HG03520 (cell line): Measurements from ENCODE around the gene GNG4.
"Not testable (repeated sequence)": the region's sequence is repeated elsewhere in the genome, so short reads cannot be mapped to it uniquely, and the experiment has no call there.

ENCODE experiments used
- ATAC-seq: cut with Tn5 transposase; IDR thresholded peaks from one replicate; pipeline ENCODE4 v1.9.1; 2021; ENCODE audit warnings: mild to moderate bottlenecking, moderate library complexity; ENCODE audit not compliant: unreplicated experiment

The GNG4 gene

DNA sequence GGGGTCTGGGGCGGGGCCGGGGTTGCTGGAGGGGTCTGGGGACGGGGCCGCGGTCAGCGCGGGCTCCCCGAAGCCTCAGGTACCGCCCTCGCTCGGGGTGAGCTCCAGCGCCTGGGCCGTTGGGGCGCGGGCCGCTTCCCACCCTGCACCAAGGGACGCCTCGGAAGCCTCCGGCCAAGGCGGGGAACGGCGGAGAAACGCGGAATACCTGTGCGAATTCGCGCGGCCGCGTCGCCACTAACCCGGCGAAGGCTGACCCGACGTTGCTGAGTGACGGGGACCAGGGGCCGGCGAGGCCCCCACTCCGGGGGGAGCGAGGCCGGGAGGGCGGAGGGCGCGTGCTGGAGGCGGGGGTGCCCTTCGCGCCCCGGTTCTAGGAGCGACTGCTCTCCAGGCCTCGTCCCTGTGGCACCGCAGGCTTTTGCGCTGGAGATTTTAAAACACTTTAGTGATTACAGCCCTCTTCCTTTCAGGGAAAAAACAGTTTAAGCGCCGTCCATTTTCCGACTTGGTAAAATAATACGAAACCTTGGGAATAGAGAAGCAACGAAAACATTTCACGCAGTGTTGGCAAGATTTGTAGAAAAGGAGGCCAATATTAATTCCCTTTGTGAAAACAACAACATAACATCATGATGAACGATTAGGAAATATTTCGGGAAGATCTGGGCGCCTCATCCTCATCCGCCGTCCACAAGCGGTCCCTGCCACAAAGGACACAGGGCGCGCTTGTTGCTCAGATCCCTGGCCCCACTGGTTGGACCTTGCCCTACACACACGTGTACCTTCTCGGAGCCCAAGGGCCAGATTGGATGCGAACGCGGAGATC is 971 bp upstream of the GNG4 start:
- no peak for ATAC-seq

DNA sequence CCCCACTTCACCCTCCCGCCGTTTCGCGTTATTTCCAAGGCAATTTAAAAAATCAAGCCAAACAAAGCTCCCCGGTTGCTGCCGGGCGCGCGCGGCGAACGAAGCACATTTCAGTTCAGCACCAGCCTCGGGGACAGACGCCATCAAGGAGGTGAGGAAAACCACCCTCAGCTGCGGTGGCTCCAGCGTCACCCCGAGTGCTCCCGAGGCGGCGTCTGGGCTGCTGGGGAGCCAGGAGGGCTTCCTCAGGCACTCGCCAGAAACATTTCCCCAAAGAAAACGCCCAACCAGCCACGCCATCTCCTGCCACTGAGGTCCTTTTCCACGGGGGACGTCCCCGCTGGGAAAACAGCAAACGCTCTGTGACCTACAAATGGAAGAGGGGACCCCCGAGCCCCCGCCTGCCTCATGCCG is 623 bp downstream of the GNG4 start:
- peak; percentile 45 for ATAC-seq

DNA sequence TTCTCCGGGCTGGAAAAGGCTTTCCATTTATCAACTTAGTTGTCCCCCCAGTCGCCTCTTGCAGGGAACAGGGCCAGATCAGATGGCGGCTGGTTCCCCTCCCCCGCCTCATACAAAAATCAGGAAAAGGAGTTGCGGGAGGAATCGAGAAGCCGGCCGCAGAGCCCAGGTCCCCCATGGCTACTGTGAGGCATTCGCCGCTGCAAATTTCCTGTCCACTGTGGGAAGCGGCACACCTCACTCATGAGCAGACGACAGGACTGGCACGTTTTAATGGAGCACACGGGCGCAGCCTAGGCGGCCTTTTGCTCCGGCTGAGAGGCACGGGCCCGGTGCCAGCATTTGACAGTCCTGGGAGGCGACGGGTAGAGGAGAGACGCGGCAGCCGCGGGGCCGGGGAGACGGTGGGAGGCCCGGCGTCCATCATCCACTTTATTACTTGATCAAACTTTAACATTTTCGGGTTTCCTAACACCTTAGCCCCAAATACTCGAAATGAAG is 1.1 kb downstream of the GNG4 start:
- no peak for ATAC-seq

DNA sequence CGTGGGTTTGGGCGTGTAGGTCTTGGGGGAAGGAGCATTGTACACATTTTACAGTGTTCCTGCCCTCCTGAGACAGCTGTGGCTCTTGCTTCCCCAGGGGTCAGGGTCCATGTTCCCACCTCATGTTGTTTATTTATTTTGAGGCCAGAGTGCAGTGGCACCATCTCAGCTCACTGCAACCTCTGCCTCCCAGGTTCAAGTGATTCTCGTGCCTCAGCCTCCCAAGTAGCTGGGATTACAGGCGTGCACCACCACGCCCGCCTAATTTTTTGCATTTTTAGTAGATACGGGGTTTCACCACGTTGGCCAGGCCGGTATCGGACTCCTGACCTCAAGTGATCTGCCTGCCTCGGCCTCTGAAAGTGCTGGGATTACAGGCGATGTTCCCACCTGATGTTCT is 2.0 kb downstream of the GNG4 start:
- not testable (repeated sequence) for ATAC-seq

DNA sequence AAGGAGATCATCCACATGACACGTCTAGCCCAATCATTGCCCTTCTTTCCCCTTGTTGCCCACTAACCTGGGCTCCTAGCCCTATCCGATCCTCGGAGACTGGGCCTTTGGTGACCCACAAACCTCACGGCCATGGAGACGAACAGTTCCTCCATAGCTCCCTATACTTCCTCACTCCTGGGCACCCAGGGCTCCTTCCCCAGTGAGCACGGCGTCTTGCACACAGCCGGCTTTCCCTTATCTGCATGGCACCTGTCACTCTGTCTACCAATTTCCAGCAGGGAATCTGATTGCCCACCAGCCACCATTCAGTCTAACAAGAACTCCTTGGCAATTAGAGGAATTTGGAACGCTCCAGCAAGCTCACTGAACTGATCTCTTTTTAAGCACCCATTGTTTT is 3.1 kb downstream of the GNG4 start:
- no peak for ATAC-seq

DNA sequence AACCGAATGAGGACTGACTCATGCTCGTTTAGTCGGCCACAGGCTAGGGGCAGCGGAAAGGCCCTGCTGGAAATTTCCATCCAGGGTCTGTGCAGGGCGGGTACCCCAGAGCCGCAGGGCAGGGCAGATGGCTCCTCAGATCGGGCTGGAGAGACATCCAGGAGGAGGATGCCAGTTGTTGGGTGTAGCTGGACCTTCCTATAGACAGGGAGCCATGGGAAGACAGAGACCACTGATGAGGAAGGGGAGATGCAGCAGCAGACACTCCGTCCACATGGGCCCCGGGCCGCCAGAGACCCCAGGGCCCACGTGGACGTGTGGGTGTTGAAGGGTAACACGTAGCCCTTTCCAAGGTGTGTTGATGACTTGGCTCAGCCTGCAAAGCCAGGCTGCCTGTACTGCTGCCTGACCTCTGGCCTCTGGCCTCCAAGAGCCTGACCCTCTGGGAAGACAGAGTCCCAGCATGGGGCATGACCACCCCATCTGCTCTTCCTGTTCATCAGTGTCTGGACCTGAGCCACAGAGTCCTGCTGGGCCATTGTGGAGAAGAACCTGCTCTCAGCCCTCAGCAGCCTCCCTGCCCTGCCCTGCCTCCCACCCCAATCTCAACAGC is 4.8 kb downstream of the GNG4 start:
- no peak for ATAC-seq

DNA sequence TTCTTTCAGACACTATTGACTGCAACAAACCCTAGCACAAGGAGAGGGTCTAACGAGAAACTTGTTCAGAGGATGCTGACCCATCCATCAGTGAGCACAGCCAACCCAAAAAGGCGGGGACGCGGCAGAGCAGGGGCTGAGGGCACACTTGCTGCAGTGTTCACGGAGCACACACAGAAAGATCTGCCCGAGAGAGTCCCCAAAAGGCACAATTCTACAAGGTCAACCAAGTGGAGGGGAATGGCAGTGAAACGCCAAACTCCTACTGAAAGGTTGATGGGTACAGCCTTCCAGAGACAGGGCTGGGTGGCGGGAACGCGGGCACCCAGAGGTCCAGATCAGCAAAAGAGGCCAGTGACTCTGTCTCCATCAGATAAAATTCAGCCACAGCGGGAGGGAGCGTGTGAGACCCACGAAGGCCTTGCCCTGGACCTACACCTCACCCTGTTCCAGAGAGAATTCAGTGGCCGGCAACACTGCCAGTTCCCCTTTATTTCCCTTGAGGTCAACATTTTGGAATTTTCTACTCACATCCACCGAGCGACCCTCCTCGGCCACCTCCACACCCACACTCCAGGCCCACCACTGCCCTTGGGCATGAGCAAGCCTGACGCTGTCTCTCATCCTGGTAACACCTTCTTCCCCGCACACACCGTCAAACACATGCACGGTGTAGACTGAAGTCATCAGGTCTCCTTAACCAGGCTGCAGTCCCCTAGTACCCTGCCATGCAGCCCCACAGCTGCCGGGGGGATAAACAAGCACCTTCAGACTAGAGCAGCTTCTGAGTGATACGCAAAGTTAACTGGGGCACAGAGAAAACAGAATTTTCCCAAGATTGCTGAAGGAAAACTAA is 5.5 kb downstream of the GNG4 start:
- no peak for ATAC-seq

DNA sequence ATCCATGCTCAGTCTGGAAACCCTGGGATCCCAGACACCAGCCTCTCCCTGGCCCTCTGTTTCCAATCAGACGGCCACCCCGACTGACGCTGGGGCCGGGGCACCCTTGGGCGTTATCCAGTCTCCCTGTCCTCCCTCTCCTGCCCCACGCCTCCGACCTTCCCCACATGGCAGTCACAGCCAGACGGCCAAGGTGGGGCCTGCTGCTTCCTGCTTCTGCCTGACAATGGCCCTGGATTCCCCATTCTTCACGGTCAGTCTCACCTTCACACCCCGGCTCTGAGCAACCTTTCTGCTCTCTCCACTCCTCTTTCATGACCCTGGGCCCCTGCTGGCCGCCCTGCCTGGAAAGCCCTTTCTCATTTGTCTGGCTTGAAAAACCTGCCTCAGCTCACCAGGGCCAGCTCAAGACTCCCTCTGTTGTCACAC is 6.6 kb downstream of the GNG4 start:
- ATAC-seq: no peak

DNA sequence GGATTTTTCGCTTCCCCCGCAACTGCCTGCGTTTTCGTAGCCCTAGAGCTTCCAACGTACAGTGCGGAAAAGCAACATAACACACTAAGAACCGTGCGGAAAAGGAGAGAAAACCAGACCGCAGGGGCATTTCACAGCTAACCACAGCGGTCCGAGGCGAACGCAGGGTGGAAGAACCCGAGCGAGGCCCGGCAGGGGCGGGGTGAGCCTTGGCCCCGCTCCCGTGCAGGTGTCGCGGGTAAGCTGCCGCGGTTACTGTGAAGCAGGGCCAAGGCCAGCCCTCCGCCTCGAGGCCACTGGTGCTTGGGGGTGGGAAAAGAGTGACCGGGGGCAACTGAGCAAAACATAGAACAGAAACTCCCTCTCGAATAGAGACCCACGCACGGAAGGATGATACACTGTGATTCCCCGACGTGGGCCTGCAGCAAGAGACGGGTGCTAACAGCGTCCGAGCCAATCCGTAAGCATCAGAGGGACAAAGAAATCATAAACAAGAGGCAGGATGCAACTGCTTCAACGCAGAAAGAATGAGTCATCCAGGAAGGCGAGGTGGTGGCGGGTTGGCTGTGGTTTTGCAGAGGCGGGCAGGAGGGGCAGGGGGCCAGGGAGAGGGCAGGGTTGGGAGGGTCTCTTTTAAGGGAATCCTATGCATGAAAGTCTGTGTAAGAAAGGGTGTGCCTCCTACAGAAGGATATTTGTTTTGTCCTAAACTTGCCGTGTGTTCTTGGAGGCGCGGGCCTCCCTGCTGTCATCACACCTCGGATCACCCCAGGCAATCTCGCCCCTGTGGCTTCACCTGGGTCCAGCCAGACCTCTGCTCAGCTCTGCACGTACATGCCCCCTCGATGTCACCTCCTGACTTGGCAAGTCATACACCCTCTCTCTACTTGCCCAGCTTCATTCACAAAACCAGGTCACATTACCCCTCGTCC is 7.3 kb downstream of the GNG4 start:
- ATAC-seq: peak; percentile 71

DNA sequence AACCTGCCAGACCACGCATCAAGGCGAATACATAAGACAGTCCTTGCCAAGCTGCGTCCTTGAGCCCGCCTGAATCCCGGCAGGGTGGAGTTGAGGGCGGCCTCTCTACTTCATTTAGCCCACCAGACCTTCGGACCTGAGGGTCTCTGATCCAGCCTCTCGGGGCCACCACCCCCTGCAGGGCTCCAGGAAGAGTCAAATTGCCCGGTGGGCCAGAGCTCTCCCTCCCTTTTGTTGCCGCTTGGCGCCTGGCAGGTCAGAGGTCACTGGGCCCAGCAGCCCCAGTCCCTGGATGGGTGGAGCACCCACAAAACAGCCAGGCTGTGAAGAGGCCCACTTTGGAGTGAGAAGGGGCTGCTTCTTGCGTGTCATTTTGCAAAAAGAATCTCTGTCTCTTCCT is 9.0 kb downstream of the GNG4 start:
- no peak for ATAC-seq

DNA sequence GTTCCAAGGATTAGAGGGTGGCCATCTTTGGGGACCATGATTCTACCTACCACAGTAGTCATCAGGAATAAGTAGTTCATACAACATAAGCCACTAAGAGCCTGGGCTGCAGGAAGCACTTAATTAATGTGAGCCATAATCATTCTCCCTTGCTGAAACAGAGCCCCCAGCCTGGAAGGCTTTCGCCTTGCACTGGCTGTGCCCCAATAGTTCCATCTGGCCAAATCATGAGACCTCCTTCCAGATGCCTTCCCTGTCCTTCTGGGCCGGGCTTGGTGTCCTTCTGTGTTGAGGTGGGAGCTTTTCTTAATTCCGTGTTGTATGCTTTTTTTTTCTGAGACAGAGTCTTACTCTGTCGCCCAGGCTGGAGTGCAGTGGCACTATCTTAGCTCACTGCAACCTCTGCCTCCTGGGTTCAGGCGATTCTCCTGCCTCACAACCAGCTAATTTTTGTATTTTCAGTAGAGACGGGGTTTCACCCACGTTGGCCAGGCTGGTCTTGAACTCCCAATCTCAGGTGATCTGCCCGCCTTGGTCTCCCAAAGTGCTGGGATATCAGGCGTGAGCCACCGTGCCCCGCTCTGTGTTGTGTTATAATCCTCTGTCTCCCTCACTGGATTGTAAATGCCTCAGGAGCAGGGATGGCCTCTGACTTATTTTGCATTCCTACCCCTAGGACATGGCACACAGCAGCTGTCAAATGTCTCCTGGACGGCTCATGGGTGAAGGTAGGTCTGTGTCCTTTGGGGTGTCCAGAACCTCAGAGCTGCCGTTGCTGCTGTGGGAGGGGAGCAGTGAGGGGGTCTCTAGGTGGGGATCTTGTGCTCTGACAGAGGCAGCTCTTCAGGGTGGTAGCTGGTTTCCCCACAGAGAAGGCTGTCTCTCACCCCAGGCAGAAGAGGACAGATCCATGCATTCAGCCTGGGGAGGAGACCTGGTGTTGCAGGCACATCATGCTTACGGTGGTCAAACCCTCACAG is 10.1 kb downstream of the GNG4 start:
- no peak for ATAC-seq

DNA sequence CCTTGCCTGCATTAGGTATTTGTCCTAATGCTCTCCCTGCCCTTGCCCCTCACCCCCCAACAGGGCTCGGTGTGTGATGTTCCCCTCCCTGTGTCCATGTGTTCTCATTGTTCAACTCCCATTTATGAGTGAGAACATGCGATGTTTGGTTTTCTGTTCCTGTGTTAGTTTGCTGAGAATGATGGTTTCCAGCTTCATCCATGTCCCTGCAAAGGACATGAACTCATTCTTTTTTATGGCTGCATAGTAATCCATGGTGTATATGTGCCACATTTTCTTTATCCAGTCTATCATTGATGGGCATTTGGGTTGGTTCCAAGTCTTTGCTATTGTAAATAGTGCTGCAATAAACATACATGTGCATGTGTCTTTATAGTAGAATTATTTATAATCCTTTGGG is 11.0 kb downstream of the GNG4 start:
- not testable (repeated sequence) for ATAC-seq

DNA sequence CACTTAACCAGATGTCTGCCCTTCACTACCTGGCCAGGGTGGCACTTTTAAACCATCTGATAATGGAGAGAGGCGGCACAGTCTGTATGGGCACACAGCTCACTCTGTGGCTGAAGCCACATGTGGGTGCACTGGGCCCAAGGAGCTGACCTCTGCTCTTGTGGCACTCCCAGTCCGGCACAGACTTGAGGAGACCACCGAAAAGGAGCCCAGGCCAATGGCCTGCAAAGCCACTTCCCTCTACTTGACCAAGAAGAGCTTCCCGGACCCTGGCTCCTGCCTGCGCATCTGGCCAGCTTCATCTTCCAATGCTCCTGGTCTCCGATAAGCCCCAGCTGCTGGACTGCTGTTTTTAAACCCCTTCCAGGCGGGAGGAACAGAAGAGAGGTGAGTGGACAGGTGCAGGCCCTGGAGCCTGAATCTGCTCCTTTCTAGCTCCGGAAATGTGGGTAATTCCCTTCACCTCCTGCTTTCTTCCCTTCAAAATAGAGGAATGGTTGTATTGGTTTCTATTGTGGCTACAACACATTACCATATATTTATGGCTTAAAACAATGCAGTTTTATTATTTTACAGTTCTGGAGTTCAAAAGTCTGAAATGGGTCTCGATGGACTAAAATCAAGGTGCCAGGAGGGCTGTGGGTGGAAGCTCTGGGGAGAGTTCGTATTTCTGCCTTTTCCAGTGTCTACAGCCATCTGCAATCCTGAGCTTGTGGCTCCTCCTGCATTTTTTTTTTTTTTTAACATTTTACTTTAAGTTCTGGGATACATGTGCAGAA is 11.6 kb downstream of the GNG4 start:
- ATAC-seq: no peak

DNA sequence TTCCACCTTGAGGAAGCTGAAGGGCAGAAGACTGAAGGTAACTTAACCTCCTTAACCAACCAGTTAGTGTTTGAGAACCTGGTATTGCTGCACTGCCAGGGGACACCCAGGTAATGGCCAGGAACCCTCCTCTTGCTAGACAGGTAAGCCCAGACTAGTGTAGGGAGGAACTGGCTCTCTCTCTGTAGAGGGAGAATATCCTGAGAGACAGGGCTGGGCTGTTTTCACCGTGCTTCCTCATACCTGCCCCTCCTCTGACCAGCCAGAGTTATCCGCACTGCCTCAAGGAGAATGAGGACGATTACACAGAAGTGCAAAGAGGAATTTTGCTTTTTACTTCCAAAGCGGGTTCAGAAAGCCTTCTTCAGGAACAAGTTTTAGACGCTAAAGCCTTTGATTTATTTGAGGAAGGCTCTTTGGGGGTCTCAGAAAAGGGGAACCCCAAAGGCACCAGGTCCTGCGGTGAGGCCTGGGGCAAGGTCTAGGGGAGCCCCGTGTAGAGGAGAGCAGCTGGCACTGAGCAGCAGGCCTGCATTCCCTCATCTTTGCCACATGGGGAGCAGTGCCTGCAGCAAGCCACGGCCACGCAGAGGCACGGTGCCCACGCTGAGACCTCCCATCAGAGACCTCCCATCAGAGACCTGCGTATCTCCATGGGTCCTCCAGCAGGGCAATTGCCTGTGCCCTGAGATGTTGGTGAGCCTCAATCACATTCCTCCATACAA is 13.5 kb downstream of the GNG4 start:
- ATAC-seq: no peak

DNA sequence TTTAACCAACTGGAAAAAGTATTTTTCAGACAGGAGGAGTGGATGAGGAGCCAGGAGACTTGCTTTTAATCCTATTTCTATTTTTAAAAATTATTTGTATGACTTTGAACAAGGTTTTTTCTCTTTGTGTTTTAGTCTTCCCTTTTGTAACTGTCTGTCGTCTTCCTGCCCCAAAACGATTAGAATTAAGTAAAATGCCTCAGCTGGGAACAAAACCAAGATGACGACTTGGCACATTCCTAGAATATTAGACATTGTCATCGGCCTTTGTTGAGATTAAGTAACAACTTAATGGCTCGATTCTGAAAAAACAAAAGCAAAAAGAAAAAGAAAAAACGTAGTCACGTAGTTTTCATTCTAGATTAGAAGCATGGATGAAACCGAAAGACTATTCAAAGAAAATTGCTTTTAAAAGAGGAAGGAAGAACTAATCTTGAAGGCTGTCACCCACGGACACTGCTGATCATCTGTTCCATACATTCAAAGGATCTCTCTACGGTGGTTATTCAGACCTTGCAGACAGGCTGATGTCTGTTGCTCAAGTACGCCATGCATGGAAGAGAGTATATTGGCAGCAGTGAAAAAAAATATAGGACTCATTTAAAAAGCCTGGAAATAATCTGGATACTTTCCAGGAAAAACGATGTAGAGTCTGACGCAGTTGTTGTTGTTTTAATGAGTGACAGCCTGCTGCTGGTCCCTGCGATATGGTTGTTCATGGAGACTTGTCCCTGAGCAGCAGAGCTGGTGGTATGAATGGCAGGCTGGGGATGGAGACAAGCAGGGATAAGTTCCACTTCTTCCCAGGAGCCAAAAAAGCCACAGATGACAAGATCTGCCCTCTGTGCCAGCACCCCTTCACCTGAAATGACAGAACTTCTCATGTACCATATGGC is 16.8 kb downstream of the GNG4 start:
- ATAC-seq: peak; percentile 77

DNA sequence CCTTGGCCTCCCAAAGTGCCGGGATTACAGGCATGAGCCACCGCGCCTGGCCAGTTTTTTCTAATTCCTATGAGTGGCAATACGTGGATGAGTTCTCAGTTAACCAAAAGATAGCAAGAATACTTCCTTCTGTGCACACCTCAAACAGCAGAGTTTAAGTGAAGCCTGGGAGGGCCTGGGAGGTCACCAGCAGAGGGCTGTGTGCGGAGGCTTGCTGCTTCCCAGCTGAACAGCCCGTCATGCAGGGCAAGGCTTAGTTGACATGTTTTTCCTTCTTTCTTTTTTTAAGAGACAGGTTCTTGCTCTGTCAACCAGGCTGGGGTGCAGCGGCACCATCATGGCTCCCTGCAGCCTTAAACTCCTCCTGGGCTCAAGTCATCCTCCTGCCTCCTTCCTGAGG is 17.8 kb downstream of the GNG4 start:
- ATAC-seq: no peak
